Sigmoid colon (tissue), 7 donors: ENCODE measurements around the gene TSPAN32. TPM values are rescaled to one million over a fixed set of nuclear protein-coding genes. Genes with fewer than 3 reads are reported as not detected.
"Not testable (repeated sequence)": the region's sequence is repeated elsewhere in the genome, so short reads cannot be mapped to it uniquely, and the experiment has no call there.

ENCODE experiments used
- DNase-seq: peaks from one replicate; pipeline ENCODE4 v3.0.0-alpha.2; 2019
- H3K27ac ChIP-seq, 4 donors: fragments of 200-600 bp; sonication (generic); one replicate each; pipeline ENCODE4 v1.5.1; 2016 to 2019; ENCODE audit warnings: mild to moderate bottlenecking in 1 of 4
- H3K27me3 ChIP-seq, 3 donors: fragments of 200-600 bp; sonication (generic); one replicate each; pipeline ENCODE4 v1.5.1; 2019; ENCODE audit warnings: mild to moderate bottlenecking in 1 of 3
- H3K36me3 ChIP-seq, 4 donors: fragments of 200-600 bp; sonication (generic); one replicate each; pipeline ENCODE4 v1.5.1; 2016 to 2019
- H3K4me1 ChIP-seq, 4 donors: fragments of 200-600 bp; sonication (generic); one replicate each; pipeline ENCODE4 v1.5.1; 2017 to 2019
- H3K4me3 ChIP-seq, 4 donors: fragments of 200-600 bp; sonication (generic); one replicate each; pipeline ENCODE4 v1.5.1; 2017 to 2019; ENCODE audit warnings: mild to moderate bottlenecking in 2 of 4, moderate library complexity in 1 of 4
- H3K9me3 ChIP-seq, 4 donors: fragments of 200-600 bp in 3 of 4; sonication (generic) in 3 of 4; one replicate each; pipeline versions ENCODE4 v1.5.1 to v1.6.1; 2013 to 2019
- EP300 ChIP-seq, 4 donors: sonication (generic); formaldehyde crosslinking; IDR thresholded peaks; one replicate each; pipeline ENCODE4 v1.6.1; 2017; ENCODE audit warnings: antibody characterized with exemption in 4 of 4
- POLR2A ChIP-seq, 2 donors: fragments of 450-650 bp; IDR thresholded peaks; one replicate each; pipeline ENCODE4 v1.6.1; 2016; ENCODE audit warnings: antibody characterized with exemption in 2 of 2, mild to moderate bottlenecking in 2 of 2, moderate library complexity in 2 of 2
- POLR2AphosphoS5 ChIP-seq, 4 donors: sonication (generic); formaldehyde crosslinking; IDR thresholded peaks; one replicate each; pipeline ENCODE4 v1.6.1; 2017; ENCODE audit warnings: antibody characterized with exemption in 4 of 4
- whole genome bisulfite sequencing, 2 donors: extraction: QIAGEN DNeasy Blood & Tissue Kit; methylation state at CpG; one replicate each; pipeline ENCODE4 v1.1.7; 2013; 5-methylcytosine and 5-hydroxymethylcytosine counted together
- intact Hi-C: fragments of 100-400 bp; cut with DNase I; formaldehyde crosslinking; loops from one replicate; pipeline ENCODE4 v1.15.1; 2023
- polyA plus RNA-seq, 3 donors: library from polyadenylated mRNA; stranded (reverse); fragments of 200-250 nt; gene quantifications; one replicate each; pipeline ENCODE4 v1.2.3, GENCODE V29; 2013
- total RNA-seq, 4 donors: library from RNA; depleted of rRNA; stranded (reverse); fragments of >200 nt; gene quantifications; one replicate each; pipeline ENCODE4 v1.1.0, GENCODE V29; 2016
- TF ChIP-seq, protein P1 (sequence below), 4 experiments: fragments of 450-650 bp in 3 of 4; fragments of 200-600 bp in 1 of 4; IDR thresholded peaks; one replicate each; pipeline ENCODE4 v1.5.1; 2016 to 2019; ENCODE audit warnings: antibody characterized with exemption in 4 of 4, mild to moderate bottlenecking in 3 of 4, moderate library complexity in 2 of 4
- donor health status: healthy with polysubstance abuse.
- donor health status: Bipolar disorder and iron deficiency.
- donor health status: healthy.

Gene TSPAN32
- total and polyA plus RNA-seq, 7 donors, result 0.81 to 5.3 (median 1.1) TPM; not detected in 2

DNA sequence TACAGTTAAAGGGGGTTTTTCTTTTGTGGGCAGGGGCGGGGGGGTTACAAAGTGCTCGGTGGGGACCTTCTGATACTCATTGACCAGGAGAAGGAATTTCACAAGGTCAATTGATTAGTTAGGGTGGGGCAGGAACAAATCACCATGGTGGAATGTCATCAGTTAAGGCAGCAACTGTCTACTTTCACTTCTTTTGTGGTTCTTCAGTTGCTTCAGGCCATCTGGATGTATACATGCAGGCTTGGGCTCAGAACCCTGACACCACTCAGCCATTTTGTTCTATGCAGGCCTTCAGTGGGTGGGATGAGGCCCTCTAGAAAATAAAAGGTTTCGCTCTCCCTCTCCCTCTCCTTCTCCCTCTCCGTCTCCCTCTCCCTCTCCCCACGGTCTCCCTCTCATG is 29.6 kb downstream of the TSPAN32 start:
- no peak overlapping the region for H3K27ac ChIP-seq
- TF ChIP-seq POLR2AphosphoS5 (IDR thresholded peaks at IDR 0.05) (no peak), EP300 (IDR thresholded peaks at IDR 0.05) (no peak), POLR2A (IDR thresholded peaks at IDR 0.05) (no peak)
- TF ChIP-seq, protein P1, sequence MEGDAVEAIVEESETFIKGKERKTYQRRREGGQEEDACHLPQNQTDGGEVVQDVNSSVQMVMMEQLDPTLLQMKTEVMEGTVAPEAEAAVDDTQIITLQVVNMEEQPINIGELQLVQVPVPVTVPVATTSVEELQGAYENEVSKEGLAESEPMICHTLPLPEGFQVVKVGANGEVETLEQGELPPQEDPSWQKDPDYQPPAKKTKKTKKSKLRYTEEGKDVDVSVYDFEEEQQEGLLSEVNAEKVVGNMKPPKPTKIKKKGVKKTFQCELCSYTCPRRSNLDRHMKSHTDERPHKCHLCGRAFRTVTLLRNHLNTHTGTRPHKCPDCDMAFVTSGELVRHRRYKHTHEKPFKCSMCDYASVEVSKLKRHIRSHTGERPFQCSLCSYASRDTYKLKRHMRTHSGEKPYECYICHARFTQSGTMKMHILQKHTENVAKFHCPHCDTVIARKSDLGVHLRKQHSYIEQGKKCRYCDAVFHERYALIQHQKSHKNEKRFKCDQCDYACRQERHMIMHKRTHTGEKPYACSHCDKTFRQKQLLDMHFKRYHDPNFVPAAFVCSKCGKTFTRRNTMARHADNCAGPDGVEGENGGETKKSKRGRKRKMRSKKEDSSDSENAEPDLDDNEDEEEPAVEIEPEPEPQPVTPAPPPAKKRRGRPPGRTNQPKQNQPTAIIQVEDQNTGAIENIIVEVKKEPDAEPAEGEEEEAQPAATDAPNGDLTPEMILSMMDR (IDR thresholded peaks at IDR 0.05), result no peak
- H3K4me3 ChIP-seq, result no peak overlapping the region
- no peaks in the 10 kb centered on the region for H3K4me1 ChIP-seq
- no peak for DNase-seq
- 91 to 92% methylated on average over 5 of the region's 5 CpGs for WGBS, 2 donors
- H3K27me3 ChIP-seq, result no peaks in the 10 kb centered on the region
- H3K9me3 ChIP-seq, result no peaks in the 10 kb centered on the region
- intact Hi-C loops, result no loop called here
- H3K36me3 ChIP-seq, result no peaks in the 10 kb centered on the region

DNA sequence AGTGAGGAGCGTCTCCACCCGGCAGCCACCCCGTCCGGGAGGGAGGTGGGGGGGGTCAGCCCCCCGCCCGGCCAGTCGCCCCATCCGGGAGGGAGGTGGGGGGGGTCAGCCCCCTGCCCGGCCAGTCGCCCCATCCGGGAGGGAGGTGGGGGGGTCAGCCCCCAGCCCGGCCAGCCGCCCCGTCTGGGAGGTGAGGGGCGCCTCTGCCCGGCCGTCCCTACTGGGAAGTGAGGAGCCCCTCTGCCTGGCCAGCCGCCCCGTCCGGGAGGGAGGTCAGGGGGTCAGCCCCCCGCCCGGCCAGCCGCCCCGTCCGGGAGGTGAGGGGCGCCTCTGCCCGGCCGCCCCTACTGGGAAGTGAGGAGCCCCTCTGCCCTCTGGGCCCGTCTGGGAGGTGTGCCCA is 30.8 kb downstream of the TSPAN32 start:
- intact Hi-C loops, H3K4me1 ChIP-seq, H3K27ac ChIP-seq, H3K36me3 ChIP-seq, H3K4me3 ChIP-seq, H3K9me3 ChIP-seq, H3K27me3 ChIP-seq, DNase-seq: not testable (repeated sequence)
- WGBS, 2 donors, result 94 to 96% methylated on average over 29 of the region's 29 CpGs

DNA sequence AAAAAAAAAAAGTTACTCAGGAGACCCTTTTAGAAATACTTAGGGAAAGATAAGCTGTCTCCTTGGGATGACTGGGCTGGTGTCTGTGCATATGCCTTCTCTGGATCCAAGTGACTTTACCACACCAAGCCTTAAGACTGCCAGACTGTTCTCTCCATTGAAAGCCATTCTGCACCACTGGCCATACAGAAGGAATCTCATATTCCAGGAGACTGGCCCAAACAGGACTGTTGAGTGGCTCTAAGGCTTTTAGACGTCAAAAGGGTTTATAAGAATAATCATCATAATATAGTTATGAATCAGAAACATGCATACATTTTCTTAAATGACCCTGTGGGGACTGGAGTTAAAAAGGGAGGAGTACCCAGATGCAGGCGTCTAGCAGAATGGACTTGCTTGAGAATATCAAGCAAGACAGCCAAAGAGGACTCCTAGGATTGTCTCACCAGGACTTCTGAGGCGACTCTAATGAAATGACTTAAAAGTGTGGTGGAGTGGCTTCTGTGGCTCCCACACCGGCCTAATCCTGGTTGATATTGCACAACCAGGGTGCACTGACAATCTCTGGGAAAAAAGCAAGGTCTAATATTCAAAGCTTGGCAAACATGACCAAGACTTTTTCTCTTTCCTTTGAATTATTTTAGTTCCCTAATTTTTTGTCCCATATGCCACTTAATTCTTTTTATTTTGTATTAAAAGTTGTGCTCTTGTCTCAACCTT is 31.8 kb downstream of the TSPAN32 start:
- H3K9me3 ChIP-seq, H3K36me3 ChIP-seq, H3K4me3 ChIP-seq, H3K27ac ChIP-seq, H3K4me1 ChIP-seq, H3K27me3 ChIP-seq, DNase-seq, intact Hi-C loops: not testable (repeated sequence)
- 88 to 93% methylated on average over 2 of the region's 4 CpGs for WGBS, 2 donors

DNA sequence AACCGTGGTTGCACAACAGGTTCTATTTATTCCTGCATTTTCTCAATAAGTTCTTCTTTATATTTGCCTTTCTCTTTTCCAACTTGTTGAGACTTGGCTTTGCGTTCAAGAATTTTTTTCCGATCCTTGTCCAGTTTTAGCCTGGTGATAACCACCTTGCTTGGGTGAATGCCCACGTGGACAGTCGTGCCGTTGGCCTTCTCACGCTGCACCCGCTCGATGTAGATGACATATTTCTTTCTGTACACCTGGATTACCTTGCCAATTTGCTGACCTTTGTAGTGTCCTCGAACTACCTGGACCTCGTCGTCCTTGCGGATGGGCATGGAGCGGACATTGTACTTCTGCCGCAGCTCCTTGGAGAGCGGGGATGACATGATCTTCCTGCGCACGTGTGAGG is 33.5 kb downstream of the TSPAN32 start:
- H3K27ac ChIP-seq, H3K9me3 ChIP-seq, H3K4me3 ChIP-seq, DNase-seq, H3K36me3 ChIP-seq, intact Hi-C loops, H3K27me3 ChIP-seq, H3K4me1 ChIP-seq: not testable (repeated sequence)
- 92 to 95% methylated on average over 18 of the region's 18 CpGs for WGBS, 2 donors

DNA sequence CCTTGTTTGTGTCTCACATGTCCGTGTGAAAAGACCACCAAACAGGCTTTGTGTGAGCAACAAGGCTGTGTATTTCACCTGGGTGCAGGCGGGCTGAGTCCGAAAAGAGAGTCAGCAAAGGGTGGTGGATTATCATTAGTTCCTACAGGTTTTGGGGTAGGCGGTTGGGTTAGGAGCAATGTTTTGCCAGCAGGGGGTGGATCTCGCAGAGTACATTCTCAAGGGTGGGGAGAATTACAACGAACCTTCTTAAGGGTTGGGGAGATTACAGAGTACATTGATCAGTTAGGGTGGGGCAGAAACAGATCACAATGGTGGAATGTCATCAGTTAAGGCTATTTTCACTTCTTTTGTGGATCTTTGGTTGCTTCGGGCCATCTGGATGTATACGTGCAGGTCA is 36.9 kb downstream of the TSPAN32 start:
- DNase-seq, H3K9me3 ChIP-seq, intact Hi-C loops, H3K36me3 ChIP-seq, H3K4me3 ChIP-seq, H3K27ac ChIP-seq, H3K4me1 ChIP-seq, H3K27me3 ChIP-seq: not testable (repeated sequence)
- WGBS, 2 donors, result 66 to 79% methylated on average over 8 of the region's 8 CpGs

DNA sequence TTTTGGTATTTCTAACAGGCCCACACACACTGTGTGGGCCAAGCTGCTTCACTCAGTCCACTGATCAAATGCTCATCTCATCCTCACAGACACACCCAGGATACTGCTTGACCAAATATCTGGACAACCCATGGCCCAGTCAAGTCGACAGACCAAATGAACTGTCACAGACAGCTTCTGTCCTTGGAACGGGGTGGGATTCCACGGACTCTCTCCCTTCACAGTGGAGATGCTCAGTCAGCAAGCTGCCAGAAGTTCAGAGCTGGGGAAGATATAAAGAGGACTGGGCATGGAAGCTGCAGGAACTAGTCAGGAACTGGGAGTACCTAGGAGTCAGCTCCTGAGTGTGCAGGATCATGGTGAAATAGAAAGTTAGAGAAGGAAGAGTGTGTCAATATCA is 40.7 kb downstream of the TSPAN32 start:
- intact Hi-C loops, result loop anchor here (10.0 kb wide), 1 partner anchor 232 kb away; no protein-coding TSS in a partner anchor
- H3K4me3 ChIP-seq, result no peak overlapping the region
- TF ChIP-seq, protein P1 (IDR thresholded peaks at IDR 0.05), result no peak
- TF ChIP-seq POLR2A (IDR thresholded peaks at IDR 0.05) (no peak), POLR2AphosphoS5 (IDR thresholded peaks at IDR 0.05) (no peak), EP300 (IDR thresholded peaks at IDR 0.05) (no peak)
- H3K27me3 ChIP-seq, result no peaks in the 10 kb centered on the region
- no peak for DNase-seq
- H3K27ac ChIP-seq, result no peak overlapping the region
- no peaks in the 10 kb centered on the region for H3K4me1 ChIP-seq
- no peaks in the 10 kb centered on the region for H3K36me3 ChIP-seq
- no peaks in the 10 kb centered on the region for H3K9me3 ChIP-seq
- WGBS, 2 donors, result 94% methylated on average over 3 of the region's 3 CpGs

DNA sequence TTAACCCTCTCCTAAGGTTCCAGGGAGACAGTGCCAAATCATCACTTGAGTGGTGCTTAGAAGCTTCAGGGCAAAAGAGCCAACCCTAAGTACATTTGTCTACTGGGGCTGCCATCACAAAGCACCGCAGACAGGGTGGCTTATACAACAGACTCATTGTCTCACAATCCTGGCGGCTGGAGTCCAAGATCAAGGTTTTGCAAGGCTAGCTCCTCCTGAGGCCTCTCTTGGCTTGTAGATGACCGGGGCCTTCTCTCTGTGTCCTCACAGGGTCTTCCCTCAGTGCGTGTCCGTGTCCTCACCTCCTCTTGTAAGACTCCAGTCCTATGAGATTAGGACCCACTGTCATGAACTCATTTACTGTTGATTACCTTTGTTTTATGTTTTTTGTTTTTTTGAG is 41.2 kb downstream of the TSPAN32 start:
- intact Hi-C loops, result loop anchor here (10.0 kb wide), 1 partner anchor 232 kb away; no protein-coding TSS in a partner anchor
- Histone ChIP-seq H3K4me3 (no peak overlapping the region), H3K27ac (no peak overlapping the region), H3K27me3 (no peaks in the 10 kb centered on the region), H3K9me3 (no peaks in the 10 kb centered on the region), H3K36me3 (no peaks in the 10 kb centered on the region), H3K4me1 (no peaks in the 10 kb centered on the region)
- 66 to 90% methylated on average over 5 of the region's 5 CpGs for WGBS, 2 donors
- no peak for TF ChIP-seq POLR2AphosphoS5 (IDR thresholded peaks at IDR 0.05)
- no peak for TF ChIP-seq POLR2A (IDR thresholded peaks at IDR 0.05)
- TF ChIP-seq, protein P1 (IDR thresholded peaks at IDR 0.05), result no peak
- no peak for TF ChIP-seq EP300 (IDR thresholded peaks at IDR 0.05)
- no peak for DNase-seq
